ENCODE data around the gene ABCA7.

The ABCA7 gene

DNA sequence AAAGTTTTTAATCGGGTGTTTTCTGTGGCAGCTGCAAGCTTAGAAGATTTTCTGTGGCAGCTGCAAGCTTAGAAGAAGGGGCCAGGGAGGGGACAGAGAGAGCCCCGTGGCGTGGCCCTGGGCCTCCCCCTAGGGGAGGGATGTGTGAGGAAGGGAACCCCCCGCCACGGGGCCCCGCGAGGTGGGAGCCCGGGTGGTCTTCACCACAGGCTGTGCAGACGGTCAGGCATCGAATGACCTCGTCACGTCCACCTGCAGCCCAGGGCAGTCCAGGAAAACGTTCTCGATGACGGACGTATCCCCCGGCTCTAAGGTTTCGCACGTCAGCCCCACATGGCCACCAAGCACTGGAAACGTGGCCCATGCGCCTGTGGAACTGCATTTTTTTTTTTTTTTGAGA, 46.7 kb downstream of the ABCA7 start:
- DNase-seq (ENCODE audit: low read depth in 2 of 2): no peak

DNA sequence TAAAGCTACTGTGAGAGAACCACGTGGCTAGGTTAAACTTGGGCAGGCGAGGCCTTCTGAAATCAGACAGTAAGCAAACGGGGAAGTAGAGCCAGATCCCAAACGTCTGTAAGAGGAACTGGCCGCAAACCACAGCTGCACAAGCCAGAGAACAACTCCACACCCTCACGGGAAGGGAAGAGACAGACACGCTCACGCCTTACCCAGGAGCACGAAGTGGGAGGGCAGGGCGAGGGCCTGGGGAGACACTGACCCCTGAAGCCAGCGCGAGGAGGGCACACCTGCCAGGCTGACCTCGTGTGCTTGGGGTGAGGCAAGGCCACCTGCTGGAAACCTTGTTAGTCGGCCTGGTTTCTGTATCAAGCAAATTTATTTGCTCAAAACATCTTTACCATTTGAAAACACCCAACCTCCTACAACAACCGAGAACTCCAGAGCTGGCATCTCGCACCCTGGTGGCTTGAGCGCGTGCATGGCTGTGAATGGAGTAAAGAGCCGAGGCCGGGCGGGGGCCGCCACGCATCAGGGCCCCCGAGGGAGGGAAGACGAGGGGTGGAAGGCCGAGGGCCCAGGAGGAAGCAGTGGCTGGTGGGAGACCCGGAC, 48.0 kb downstream of the ABCA7 start:
- DNase-seq (ENCODE audit: low read depth in 2 of 2): no peak

DNA sequence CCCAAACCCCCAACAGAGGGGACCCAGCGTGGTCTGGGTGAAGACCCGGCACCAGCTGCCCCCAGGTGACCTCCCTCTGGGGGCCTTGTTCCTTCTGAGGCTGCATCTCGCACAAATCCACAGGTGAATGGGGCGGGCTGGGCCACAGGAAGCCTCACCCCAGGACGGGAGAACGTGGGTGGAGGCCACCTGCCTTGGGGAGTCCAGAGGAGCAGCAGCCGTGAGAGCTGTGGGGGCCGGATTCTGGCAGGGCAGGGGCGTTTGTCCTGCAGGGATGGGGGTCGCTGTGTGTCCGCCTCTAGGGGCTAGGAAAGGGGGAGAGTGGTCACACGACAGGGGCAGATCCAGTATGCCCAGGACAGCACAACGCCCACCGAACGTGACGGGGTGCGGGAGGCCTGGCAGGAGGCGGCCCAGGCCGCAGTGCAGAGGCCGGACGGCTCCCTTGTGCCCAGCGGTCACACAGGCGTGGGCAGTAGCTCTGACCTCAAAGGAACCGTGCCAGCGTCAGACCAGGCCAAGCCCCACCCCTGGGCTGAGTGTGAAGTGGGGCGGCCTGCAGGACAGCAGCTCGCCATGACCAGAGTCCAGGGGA, 48.6 kb downstream of the ABCA7 start:
- no peak for DNase-seq (ENCODE audit: low read depth in 2 of 2)

DNA sequence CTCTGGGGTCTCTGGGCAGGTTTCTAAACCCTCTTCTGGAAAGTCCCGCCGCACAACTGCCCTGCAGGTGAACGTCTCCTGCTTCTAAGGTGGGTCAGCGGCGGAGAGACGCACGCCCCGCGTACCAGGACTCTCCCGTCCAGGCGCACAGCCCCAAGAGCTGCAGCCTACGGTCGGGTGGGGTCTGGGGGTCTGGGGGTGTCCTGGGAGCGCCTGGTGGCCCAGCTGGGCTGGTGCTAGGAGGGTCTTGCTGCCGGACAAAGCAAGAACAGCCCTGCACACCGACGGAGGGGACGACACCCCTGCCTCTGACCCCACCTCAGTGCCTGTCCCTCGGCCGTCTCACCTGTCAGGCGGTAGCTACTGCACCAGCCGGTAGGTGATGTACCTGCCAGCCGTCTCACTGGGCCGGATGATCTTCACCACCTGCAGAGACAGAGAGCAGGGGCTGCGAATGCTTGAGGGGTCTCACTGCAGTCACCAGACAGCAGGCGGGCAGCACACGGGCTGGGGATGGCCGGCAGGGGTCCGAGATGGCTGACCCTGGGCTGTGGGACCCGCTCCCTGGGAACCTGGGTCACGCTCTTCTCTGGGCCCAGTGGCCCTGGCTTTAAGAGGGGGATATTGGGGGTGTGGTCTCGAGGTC, 49.3 kb downstream of the ABCA7 start:
- no peak for DNase-seq (ENCODE audit: low read depth in 2 of 2)

DNA sequence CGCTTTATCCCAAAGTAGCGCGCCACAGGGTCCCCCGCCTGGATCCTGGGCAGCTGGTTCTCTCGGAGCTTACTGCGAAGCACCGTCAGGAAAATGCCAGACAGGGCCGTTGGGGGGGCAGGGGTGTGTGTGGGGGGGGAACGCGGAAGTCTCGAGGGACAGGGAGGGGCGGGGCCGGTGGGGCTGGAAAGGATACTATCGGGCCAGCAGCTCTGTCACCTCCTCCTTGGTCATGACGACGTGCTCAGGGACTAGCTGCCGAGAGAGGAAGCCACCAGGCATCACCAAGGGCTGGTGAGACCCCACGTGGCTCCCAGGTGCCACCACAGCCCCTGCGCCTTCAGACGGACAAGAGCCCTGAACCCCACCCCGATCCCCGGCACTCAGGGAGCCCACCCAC, 50.0 kb downstream of the ABCA7 start:
- no peak for DNase-seq (ENCODE audit: low read depth in 2 of 2)

DNA sequence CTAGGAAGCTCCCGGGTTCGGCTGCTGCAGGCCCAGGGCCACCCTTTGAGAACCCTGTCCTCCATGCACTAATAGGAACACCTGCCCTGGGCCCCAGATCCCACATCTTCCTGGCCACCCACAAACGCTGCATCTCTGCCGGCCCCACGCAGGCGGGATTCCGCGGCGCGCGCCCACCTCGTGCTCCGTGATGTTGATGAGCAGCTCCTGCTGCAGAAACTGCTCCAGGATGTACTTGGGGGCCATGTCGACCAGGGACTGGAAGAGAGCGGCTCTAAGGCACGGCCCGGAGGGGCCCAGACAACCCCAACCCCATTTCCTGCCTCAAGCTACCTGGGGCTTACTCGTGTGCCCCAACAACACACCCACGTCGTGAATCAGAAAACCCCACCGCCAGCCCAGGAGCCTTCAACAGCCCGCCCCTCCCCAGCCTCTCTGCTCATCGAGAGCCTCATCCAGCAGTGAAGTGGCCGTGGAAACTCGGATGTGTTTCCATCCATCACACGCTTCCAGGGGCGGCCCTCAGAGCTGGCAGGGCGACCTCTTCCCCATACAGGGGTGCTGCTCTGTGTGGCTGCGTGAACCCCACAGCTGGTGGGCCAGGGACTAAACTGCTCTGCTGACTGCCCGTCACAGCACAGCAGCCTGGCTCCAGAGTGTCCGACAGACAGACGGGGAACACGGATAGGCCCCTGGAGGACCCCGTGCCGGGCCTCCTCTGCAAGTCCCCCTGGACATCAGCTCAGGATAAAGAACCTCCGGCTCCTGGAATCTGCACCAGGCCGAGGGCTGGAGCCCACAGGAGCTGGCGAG, 51.0 kb downstream of the ABCA7 start:
- DNase-seq (ENCODE audit: low read depth in 2 of 2): no peak

DNA sequence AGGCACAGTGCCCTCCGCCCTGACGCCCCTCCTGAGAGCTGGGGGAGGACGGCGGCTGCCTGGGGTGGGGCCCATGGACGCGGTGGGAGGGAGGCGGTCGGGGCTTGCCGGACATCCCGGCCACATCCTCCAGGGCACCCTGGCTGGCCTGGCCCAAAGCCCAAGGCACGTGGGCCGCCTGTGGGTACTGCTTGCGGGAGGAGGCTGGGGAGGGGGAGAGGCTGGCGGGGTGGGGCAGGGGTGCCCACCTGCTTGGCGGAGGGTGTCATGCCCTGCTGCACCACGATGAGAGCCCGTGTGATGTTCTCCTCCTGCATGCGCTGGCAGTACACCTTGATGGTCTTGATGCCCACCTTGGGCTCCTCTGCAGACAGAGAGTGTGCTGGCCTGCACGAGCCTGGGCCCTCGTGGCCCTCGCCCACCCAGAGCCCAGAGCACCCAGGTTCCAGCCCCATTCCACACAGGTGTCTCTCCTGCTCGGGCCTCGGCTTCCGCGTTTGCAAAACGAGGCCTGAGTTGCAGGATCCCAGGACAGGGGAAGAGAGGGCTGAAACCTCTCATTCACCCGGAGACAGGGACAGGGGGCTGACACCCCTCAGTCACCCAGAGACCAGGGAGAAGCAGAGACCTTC, 51.8 kb downstream of the ABCA7 start:
- DNase-seq (ENCODE audit: low read depth in 2 of 2): no peak

DNA sequence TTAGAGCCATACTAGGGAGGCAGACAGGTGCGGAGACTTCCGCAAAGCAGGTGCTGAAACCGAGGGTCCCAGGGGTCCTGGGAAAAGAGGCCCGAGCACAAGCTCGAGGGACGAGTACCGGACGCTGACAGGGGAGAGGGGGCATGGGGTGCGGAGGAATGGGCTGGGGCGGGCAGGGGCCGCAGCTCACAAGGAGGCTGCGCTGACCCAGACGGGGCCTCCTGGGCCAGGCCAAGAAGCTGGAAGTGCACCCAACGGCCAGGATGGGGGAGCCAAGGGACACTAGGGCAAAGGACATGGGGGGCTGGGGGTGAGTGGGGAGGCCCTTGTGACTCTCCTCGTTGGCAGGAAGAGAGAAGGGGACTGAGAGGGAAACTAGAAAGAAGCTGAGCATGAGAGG, 53.4 kb downstream of the ABCA7 start:
- no peak for DNase-seq (ENCODE audit: low read depth in 2 of 2)

DNA sequence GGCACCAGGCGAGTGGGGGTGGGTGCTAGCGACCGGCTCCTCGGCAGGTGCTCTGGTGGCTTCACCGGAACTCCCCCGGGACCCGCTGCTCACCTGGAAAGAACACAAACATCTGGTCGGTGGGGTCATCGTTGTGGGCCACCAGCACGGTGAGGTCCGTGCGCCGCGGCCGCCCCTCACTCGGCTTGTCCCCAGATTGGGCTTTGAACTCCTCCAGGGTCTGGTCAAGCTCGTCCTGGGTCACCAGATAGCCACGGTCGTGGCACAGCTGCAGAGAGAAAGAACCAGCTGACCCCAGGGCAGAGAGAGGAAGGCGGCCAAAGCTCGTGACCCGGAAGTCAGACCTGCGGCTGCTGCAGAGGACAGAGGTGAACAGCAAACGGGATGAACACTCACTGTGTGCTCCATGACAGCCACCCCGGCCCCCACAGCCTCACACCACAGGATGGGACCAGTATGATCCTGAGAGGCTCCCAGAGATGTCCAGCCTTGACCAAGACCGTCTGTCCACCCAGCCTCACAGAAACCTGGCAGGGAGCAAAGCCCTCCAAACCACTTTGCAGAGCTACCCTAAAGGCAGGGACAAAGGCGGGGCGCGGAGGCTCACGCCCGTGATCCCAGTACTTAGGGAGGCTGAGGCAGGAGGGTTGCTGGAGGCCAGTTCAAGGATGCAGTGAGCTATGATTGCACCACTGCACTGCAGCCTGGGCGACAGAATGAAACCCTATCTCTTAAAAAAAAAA, 54.1 kb downstream of the ABCA7 start:
- DNase-seq (ENCODE audit: low read depth in 2 of 2): no peak

DNA sequence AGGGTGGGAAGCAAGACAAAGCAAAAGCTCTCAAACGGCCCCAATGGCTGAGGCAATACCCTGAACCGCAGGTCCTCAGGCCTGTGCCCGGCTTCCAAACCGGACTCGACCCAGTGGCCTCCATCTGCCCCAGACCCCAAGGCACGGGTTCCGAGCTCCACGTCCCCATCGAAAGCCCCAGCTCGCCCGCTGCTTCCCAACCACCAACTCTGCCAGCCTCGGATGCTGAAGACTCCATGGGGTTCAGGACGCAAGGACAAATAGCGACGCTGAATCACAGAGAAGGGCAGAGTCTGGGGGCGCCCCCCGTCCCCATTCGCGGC, 54.7 kb downstream of the ABCA7 start:
- DNase-seq (ENCODE audit: low read depth in 2 of 2): no peak

DNA sequence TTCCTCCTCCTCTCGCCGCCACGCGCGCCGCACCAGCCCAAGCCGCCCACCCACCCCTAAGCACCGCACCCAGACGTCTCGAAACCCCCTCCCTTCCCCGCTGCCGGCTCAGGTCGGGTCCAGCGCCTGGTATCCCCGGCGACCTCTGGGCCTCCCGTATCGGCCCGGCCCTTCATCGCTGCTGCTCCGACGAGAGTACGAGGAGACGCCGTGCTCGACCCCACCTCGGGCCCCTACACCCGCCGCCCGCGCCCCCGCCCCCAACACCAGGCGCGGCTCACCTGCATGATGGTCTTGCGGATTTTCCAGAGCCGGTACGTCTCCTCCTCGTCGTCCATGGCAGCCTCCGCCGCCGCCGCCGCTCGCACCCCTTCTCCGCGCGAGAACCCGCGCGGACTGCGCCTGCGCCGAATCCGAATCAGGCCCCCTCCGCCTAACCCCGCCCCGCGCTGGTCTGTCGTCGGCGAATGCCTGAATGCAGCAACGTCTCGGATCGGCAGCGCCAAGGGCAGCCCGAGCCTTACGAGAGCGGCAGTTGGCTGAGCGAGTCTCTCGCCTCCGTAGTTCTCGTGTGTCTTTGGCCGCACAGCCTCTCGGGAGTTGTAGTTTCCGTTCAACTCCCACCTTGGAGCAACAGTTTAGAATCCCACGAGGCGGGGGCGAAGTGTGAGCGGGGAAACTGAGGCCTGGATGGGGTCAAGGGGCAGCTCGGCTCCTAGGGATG, 55.2 kb downstream of the ABCA7 start, which contains the start of gene POLR2E:
POLR2E (minus strand) TSS at position 398 of the 724 bp plus-strand sequence; CDS start at position 338, 60 bp downstream.
- peak; percentile 96 to 97 for DNase-seq (ENCODE audit: low read depth in 2 of 2)

DNA sequence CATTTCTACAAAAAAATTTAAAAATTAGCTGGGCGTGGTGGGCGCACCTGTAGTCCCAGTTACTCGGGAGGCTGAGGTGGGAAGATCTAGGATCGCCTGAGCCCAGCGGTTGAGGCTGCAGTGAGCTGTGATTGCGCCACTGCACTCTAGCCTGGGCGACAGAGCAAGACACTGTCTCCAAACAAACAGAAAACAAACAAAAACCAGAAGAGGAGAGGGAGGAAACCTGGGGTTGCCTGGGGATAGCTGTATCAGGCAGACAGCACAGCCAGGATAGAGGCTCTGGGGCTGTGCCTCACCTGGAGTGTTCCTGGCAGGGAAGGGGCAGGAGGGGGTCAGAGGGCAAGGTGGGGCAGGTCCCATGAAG, 57.9 kb downstream of the ABCA7 start:
- no peak for DNase-seq (ENCODE audit: low read depth in 2 of 2)

DNA sequence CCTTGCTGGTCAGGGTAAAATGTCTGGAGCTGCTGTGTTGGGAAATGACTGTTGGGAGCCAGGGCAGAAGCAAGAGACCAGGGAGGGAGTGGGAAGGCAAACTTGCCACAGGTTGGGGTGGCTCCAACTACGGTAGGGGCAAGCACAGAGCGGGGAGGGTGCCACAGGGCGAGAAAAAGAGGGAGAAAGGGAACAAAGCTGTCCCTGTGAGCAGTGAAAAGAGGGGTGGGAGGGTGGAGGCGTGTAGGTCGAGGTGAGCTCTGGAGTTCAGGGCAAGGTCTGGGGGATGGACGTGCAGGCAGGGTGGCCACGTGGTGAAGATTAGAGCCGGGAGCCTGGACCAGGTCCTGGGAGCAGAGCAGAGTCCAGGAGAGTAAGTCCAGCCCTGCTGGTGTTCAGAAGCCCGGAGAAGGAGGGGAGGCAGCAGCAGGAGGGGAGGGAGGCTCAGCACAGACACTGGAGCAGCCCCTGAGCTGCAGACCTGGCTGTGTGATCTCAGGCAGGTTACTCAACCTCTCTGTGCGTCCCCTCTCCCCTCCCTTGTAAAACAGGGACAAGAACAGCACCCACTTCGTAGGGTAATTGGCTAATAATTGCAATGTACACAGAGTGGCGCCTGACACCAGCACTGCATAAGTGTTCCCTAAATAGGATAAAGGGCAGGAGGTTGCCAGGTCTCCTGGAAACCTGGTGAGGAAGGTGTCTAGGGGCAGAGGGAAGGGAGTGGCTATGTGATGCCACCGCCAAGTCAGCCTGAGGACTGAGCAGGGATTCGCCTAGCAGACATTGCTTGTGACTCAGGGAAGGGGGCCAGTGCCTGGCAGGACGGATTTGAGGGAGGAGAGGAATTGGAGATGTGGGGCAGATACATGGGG, 58.5 kb downstream of the ABCA7 start:
- no peak for DNase-seq (ENCODE audit: low read depth in 2 of 2)

DNA sequence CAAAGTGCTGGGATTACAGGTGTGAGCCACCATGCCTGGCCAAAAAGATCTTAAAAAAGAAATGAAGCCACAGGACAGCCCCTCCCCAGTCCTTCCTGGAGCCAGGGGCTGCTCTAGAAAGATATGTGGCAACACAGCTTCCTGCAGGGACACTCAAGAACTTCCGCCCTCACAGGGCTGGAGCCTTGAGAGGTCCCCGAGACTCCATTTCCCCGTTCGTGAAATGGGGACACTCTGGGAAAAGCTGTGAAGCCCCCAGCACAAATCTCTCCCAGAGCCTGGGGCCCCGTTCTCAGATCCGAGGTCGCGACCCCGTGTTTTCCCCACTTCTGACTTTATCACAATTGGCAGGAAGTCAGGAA, 61.4 kb downstream of the ABCA7 start:
- DNase-seq (ENCODE audit: low read depth in 2 of 2): no peak

DNA sequence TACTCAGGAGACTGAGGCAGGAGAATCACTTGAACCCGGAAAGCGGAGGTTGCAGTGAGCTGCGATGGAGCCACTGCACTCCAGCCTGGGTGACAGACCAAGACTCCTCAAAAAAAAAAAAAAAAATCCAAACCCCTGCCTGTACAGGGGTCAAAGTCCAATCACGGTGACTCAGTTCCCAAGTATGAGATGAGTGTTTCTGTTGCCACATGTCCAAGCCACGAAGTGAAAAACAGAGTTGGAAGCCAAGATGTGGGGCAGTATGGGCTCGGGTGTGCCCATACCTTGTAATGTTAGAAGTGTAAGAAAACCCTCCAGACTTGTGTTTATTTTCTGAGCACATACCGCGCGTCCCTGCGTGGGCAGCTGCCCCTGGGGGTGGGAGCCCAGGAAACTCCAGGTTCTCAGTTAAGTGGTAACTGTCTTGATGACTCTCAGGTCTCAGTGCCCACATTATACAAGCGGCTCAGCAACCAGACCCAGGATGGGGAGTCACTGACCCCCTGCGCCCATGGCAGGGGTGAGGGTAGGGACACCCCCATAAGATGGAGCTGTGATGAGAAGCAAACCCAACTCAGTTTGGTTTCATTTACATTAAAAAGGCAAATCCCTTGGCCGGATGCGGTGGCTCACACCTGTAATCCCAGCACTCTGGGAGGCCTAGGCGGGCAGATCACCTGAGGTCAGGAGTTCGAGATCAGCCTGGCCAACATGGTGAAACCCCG, 62.7 kb downstream of the ABCA7 start:
- peak; percentile 92 to 93 for DNase-seq (ENCODE audit: low read depth in 2 of 2)

DNA sequence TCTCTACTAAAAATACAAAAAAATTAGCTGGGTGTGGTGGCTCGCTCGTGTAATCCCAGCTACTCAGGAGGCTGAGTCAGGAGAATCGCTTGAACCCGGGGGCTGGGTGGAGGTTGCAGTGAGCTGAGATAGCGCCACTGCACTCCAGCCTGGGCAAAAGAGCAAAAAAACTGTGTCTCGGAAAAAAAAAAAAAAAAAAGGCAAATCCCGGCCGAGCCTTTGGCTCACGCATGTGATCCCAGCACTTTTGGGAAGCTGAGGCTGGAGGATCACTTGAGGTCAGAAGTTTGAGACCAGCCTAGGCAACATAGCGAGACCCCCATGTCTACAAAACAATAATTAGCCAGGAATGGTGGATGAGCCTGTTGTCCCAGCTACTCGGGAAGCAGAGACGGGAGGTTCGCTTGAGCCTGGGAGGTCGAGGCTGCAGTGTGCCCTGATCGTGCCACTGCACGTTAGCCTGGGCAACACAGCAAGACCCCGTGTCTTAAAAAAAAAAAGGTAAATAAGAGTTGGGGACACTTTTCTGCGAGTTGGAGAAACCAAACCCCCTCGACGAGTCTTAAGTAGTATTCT, 63.3 kb downstream of the ABCA7 start:
- DNase-seq (ENCODE audit: low read depth in 2 of 2): no peak

DNA sequence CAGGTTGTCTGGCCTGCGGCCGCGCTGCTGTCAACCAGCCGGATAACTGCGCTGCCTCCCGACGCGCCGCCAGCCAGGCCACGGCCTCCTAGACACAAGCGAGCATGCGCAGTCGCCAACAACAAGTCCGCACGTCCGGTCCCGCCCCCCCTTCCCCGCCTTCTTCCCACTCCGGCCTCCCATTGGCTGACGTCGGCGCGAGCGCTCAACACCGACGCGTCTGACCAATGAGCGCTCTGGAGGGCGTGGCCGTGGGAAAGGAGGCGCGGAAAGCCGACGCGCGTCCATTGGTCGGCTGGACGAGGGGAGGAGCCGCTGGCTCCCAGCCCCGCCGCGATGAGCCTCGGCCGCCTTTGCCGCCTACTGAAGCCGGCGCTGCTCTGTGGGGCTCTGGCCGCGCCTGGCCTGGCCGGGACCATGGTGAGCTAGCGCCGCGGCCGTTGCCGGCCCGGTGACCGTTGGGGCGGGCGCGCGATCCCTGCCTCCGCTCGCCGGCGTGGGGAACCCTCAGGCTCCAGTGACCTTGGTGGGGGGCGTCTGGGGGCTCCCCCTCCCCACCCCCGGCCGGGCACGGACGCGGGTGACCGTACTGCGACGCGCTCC, 63.9 kb downstream of the ABCA7 start, which contains the start of gene GPX4:
GPX4 (plus strand) TSS at position 287 of the 603 bp plus-strand sequence; CDS start at position 337, 50 bp downstream.
- peak; percentile 98 to 99 for DNase-seq (ENCODE audit: low read depth in 2 of 2)

DNA sequence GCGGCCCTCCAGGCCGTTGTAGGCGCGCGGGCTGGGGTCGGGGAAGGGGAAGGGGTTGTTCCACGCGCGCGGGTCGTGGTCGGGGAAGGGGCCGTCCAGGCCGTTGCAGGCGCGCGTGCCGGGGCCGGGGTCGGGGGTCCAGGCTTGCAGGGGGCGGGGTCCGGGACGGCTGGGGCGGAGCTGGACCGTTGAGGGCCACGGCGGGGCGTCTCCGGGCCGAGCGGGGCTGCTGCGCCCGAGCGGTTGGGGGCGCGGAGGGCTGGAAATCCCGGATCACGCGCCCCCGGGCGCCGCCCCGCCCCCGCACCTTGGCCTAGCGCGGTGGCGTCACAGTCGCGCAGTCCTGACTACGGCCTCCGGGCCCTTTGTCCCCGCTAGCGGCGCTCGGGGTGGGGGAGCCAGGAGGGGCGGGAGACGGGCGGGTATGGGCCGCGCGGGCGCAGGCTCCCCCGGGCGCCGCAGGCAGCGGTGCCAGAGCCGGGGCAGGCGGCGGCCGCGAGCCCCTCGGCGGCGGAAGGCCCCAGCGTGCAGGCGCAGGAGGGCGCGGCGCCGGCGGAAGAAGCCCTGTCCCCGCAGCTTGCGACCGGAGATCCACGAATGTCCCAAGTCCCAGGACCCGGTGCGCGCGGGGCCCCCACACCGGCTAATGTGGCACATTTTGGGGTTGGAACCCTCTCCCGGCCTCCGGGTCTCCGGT, 64.6 kb downstream of the ABCA7 start:
- DNase-seq (ENCODE audit: low read depth in 2 of 2): no peak
